ENCODE results near the gene SEMA3D. TPM values are rescaled to one million over a fixed set of nuclear protein-coding genes. Genes with fewer than 3 reads are reported as not detected.

The SEMA3D gene
- polyA plus RNA-seq, 1 donor from 2014 or later: 1.6 TPM

GRCh38 chr7:85224171-85224570 is 37.3 kb upstream of the SEMA3D start:
- Histone ChIP-seq H3F3A (ENCODE audit: insufficient read depth, low read length, poor library complexity, severe bottlenecking) (no peaks in the 10 kb centered on the region), H3K79me2 (replicated peaks; ENCODE audit: insufficient read depth, low read length) (no peaks in the 10 kb centered on the region), H3K9ac (ENCODE audit: low read length) (no peak overlapping the region), H3K4me3 (ENCODE audit: low read length) (no peak overlapping the region), H3K27ac (ENCODE audit: low read length) (no peak overlapping the region), H3K27me3 (ENCODE audit: insufficient read depth, low read depth, low read length) (no peaks in the 10 kb centered on the region), H2AFZ (ENCODE audit: low read depth, low read length) (no peak overlapping the region), H4K20me1 (ENCODE audit: insufficient read depth) (no peaks in the 10 kb centered on the region), H3K4me2 (ENCODE audit: low read length) (no peak overlapping the region), H3K9me3 (ENCODE audit: low read length) (no peaks in the 10 kb centered on the region), H3K36me3 (ENCODE audit: insufficient read depth, low read length) (no peaks in the 10 kb centered on the region), H3K9me2 (ENCODE audit: insufficient read depth, low read length) (no peaks in the 10 kb centered on the region)
- no peak for TF ChIP-seq REST (IDR thresholded peaks at IDR 0.05; ENCODE audit: borderline replicate concordance)

DNA sequence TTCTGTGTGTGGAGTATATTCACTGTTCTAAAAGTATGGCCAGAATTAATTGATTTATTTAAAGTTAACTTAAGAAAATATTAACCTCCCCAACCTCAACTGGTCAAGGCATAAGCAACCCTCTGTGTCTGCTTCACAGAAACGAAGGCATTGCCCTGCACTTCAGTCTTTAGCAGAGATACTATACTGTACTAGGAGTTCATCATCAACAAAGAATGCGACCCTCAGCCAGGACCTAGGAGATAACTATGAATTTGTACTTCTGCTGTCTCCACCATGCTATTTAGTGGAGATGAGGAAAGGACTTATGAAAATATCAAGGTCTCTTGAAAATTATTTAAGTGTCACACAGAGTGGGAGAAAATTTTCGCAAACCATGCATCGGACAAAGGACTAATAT is 35.7 kb upstream of the SEMA3D start:
- H2AFZ ChIP-seq (ENCODE audit: low read depth, low read length): no peak overlapping the region
- H3K9me3 ChIP-seq (ENCODE audit: low read length): no peaks in the 10 kb centered on the region
- no peak overlapping the region for H3K4me3 ChIP-seq (ENCODE audit: low read length)
- H3K27me3 ChIP-seq (ENCODE audit: insufficient read depth, low read depth, low read length): no peaks in the 10 kb centered on the region
- no peaks in the 10 kb centered on the region for H3F3A ChIP-seq (ENCODE audit: insufficient read depth, low read length, poor library complexity, severe bottlenecking)
- H3K27ac ChIP-seq (ENCODE audit: low read length): no peak overlapping the region
- no peak overlapping the region for H3K9ac ChIP-seq (ENCODE audit: low read length)
- no peaks in the 10 kb centered on the region for H3K79me2 ChIP-seq (replicated peaks; ENCODE audit: insufficient read depth, low read length)
- TF ChIP-seq REST (IDR thresholded peaks at IDR 0.05; ENCODE audit: borderline replicate concordance): no peak
- no peak overlapping the region for H3K4me2 ChIP-seq (ENCODE audit: low read length)
- no peaks in the 10 kb centered on the region for H3K9me2 ChIP-seq (ENCODE audit: insufficient read depth, low read length)
- no peaks in the 10 kb centered on the region for H4K20me1 ChIP-seq (ENCODE audit: insufficient read depth)
- H3K36me3 ChIP-seq (ENCODE audit: insufficient read depth, low read length): no peaks in the 10 kb centered on the region

GRCh38 chr7:85221796-85222195 is 34.9 kb upstream of the SEMA3D start:
- Histone ChIP-seq H3K27ac (ENCODE audit: low read length) (no peak overlapping the region), H2AFZ (ENCODE audit: low read depth, low read length) (no peak overlapping the region), H3K4me3 (ENCODE audit: low read length) (no peak overlapping the region), H3F3A (ENCODE audit: insufficient read depth, low read length, poor library complexity, severe bottlenecking) (no peaks in the 10 kb centered on the region), H3K9ac (ENCODE audit: low read length) (no peak overlapping the region), H3K79me2 (replicated peaks; ENCODE audit: insufficient read depth, low read length) (no peaks in the 10 kb centered on the region), H3K9me3 (ENCODE audit: low read length) (no peaks in the 10 kb centered on the region), H4K20me1 (ENCODE audit: insufficient read depth) (no peaks in the 10 kb centered on the region), H3K9me2 (ENCODE audit: insufficient read depth, low read length) (no peaks in the 10 kb centered on the region), H3K27me3 (ENCODE audit: insufficient read depth, low read depth, low read length) (no peaks in the 10 kb centered on the region), H3K4me2 (ENCODE audit: low read length) (no peak overlapping the region), H3K36me3 (ENCODE audit: insufficient read depth, low read length) (no peaks in the 10 kb centered on the region)
- TF ChIP-seq POLR2AphosphoS5 (IDR thresholded peaks at IDR 0.05) (no peak), EZH2 (IDR thresholded peaks at IDR 0.05; ENCODE audit: borderline replicate concordance, insufficient read depth, low read length, poor library complexity, severe bottlenecking) (no peak), EP300 (conservative IDR thresholded peaks at IDR 0.05; ENCODE audit: poor library complexity, severe bottlenecking) (no peak), TAF1 (IDR thresholded peaks at IDR 0.05; ENCODE audit: low read depth) (no peak), SMC3 (conservative IDR thresholded peaks at IDR 0.05; ENCODE audit: poor library complexity) (no peak), MXI1 (conservative IDR thresholded peaks at IDR 0.05; ENCODE audit: poor library complexity, severe bottlenecking) (no peak), REST (IDR thresholded peaks at IDR 0.05; ENCODE audit: borderline replicate concordance) (no peak), RAD21 (conservative IDR thresholded peaks at IDR 0.05) (no peak)
- TF ChIP-seq, protein P1, sequence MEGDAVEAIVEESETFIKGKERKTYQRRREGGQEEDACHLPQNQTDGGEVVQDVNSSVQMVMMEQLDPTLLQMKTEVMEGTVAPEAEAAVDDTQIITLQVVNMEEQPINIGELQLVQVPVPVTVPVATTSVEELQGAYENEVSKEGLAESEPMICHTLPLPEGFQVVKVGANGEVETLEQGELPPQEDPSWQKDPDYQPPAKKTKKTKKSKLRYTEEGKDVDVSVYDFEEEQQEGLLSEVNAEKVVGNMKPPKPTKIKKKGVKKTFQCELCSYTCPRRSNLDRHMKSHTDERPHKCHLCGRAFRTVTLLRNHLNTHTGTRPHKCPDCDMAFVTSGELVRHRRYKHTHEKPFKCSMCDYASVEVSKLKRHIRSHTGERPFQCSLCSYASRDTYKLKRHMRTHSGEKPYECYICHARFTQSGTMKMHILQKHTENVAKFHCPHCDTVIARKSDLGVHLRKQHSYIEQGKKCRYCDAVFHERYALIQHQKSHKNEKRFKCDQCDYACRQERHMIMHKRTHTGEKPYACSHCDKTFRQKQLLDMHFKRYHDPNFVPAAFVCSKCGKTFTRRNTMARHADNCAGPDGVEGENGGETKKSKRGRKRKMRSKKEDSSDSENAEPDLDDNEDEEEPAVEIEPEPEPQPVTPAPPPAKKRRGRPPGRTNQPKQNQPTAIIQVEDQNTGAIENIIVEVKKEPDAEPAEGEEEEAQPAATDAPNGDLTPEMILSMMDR (IDR thresholded peaks at IDR 0.05; ENCODE audit: poor library complexity, severe bottlenecking): no peak

All from neural cell (in vitro differentiated cells).